Measurements from ENCODE around the gene NOC2L.

GRCh38 chr1:1001057-1001783 is 42.2 kb upstream of the NOC2L start:
- TF ChIP-seq CTCF (conservative IDR thresholded peaks at IDR 0.05; ENCODE audit: low read length) = no peak
- TF ChIP-seq EZH2phosphoT487 (IDR thresholded peaks at IDR 0.05; ENCODE audit: borderline replicate concordance, low read depth, low read length) = no peak

Measured in OCI-LY7 (cell line).